Fibroblast of lung (primary cell): ENCODE results near the gene PTPRH. TPM values are rescaled to one million over a fixed set of nuclear protein-coding genes. Genes with fewer than 3 reads are reported as not detected.

ENCODE experiments used
- DNase-seq, 2 donors: peaks; one replicate each; pipeline versions ENCODE4 v3.0.0 to v3.0.0-alpha.2; 2010; ENCODE audit warnings: low read depth in 2 of 2
- H2AFZ ChIP-seq: 2 replicates; pipeline ENCODE4 v1.5.1; 2012; ENCODE audit warnings: low read length, control low read depth, inconsistent platforms
- H3K27ac ChIP-seq: 2 replicates; pipeline ENCODE4 v1.5.1; 2011; ENCODE audit warnings: low read length, control low read depth; ENCODE audit not compliant: insufficient read depth
- H3K27me3 ChIP-seq: 2 replicates; pipeline ENCODE4 v1.5.1; 2011; ENCODE audit warnings: mild to moderate bottlenecking, low read length; ENCODE audit not compliant: control insufficient read depth, insufficient read depth
- H3K36me3 ChIP-seq: 2 replicates; pipeline ENCODE4 v1.5.1; 2011; ENCODE audit warnings: low read length; ENCODE audit not compliant: control insufficient read depth, insufficient read depth
- H3K4me1 ChIP-seq: 2 replicates; pipeline ENCODE4 v1.5.1; 2011; ENCODE audit warnings: low read length; ENCODE audit not compliant: control insufficient read depth, insufficient read depth; ENCODE audit errors: extremely low read depth
- H3K4me2 ChIP-seq: 2 replicates; pipeline ENCODE4 v1.5.1; 2011; ENCODE audit warnings: low read length, control low read depth; ENCODE audit not compliant: insufficient read depth; ENCODE audit errors: extremely low read depth
- H3K4me3 ChIP-seq, 4 experiments: fragments of 200-600 bp in 1 of 4; sonication (generic) in 1 of 4; replicated peaks in 1 of 4; 2 replicates each; pipeline ENCODE4 v1.5.1; 2011 to 2016; ENCODE audit warnings: low read length in 4 of 4, low read depth in 3 of 4, mild to moderate bottlenecking in 3 of 4, control low read depth in 2 of 4, inconsistent platforms in 1 of 4, mixed read lengths in 1 of 4; ENCODE audit not compliant: insufficient read depth in 1 of 4; ENCODE audit errors: control extremely low read depth in 1 of 4
- H3K79me2 ChIP-seq: 2 replicates; pipeline ENCODE4 v1.5.1; 2012; ENCODE audit warnings: mild to moderate bottlenecking, low read length, inconsistent platforms; ENCODE audit not compliant: control insufficient read depth, insufficient read depth
- H3K9ac ChIP-seq: 2 replicates; pipeline ENCODE4 v1.5.1; 2011; ENCODE audit warnings: mild to moderate bottlenecking, low read length, control low read depth; ENCODE audit not compliant: insufficient read depth
- H3K9me3 ChIP-seq: 2 replicates; pipeline ENCODE4 v1.5.1; 2012; ENCODE audit warnings: low read depth, low read length; ENCODE audit not compliant: control insufficient read depth, insufficient read depth
- H4K20me1 ChIP-seq: 2 replicates; pipeline ENCODE4 v1.5.1; 2011; ENCODE audit warnings: low read length; ENCODE audit not compliant: control insufficient read depth, insufficient read depth; ENCODE audit errors: extremely low read depth
- CTCF ChIP-seq, 2 donors: IDR thresholded peaks in 1 of 2; conservative IDR thresholded peaks in 1 of 2; 1 replicate in 1 of 2; 2 replicates in 1 of 2; pipeline ENCODE4 v1.5.1; 2011 to 2012; ENCODE audit warnings: low read length in 2 of 2, control low read depth in 1 of 2, inconsistent platforms in 1 of 2, low read depth in 1 of 2, mild to moderate bottlenecking in 1 of 2
- EZH2 ChIP-seq: IDR thresholded peaks from 2 replicates; pipeline ENCODE4 v1.5.1; 2012; ENCODE audit warnings: low read length, control low read depth, mild to moderate bottlenecking; ENCODE audit errors: missing control alignments
- polyA plus RNA-seq, 2 donors: library from polyadenylated mRNA; depleted of rRNA in 1 of 2; stranded (reverse) in 1 of 2; unstranded in 1 of 2; fragments of >200 nt; gene quantifications; 2 replicates each; pipeline ENCODE4 v1.2.1, GENCODE V29; 2011 to 2012; ENCODE audit warnings: missing spikeins in 1 of 2
- total RNA-seq: library from RNA; depleted of rRNA; stranded (reverse); fragments of >200 nt; gene quantifications from 2 replicates; pipeline ENCODE4 v1.2.1, GENCODE V29; 2014

PTPRH gene
- total and polyA plus RNA-seq, 2 donors (not counting 1 experiment from before 2014, with no cell fraction given) = 4.4 to 19.5 TPM

- Histone ChIP-seq H3K4me2 (peak overlapping the region; percentile 5), H3K4me3 (no peak overlapping the region), H2AFZ (no peak overlapping the region)
Observed at GRCh38 chr19:55141696-55142095, 67.6 kb downstream of the PTPRH start.

GRCh38 chr19:55137915-55138314 is 71.4 kb downstream of the PTPRH start:
- peaks cover 3% of the 10 kb centered on the region for H3K27me3 ChIP-seq
- H2AFZ ChIP-seq = no peak overlapping the region
- H3K4me3 ChIP-seq = no peak overlapping the region
- H3K79me2 ChIP-seq = no peaks in the 10 kb centered on the region
- no peak for DNase-seq
- H3K9me3 ChIP-seq = no peaks in the 10 kb centered on the region
- H3K36me3 ChIP-seq = no peaks in the 10 kb centered on the region
- no peak overlapping the region for H3K4me2 ChIP-seq
- no peaks in the 10 kb centered on the region for H3K4me1 ChIP-seq
- H4K20me1 ChIP-seq = no peaks in the 10 kb centered on the region
- TF ChIP-seq CTCF (conservative IDR thresholded peaks at IDR 0.05 in 1 of 2, IDR thresholded peaks at IDR 0.05 in 1 of 2; ENCODE audit: low read depth in 1 of 2, low read length in 2 of 2) (no peak), EZH2 (no peak)
- no peak overlapping the region for H3K9ac ChIP-seq
- H3K27ac ChIP-seq = no peak overlapping the region

More at GRCh38 chr19:55141696-55142095, 67.6 kb downstream of the PTPRH start:
- Histone ChIP-seq H3K27me3 (peaks cover 10% of the 10 kb centered on the region), H4K20me1 (no peaks in the 10 kb centered on the region), H3K9me3 (no peaks in the 10 kb centered on the region), H3K4me1 (no peaks in the 10 kb centered on the region), H3K79me2 (no peaks in the 10 kb centered on the region), H3K36me3 (no peaks in the 10 kb centered on the region), H3K9ac (no peak overlapping the region), H3K27ac (no peak overlapping the region)
- TF ChIP-seq EZH2 (no peak), CTCF (conservative IDR thresholded peaks at IDR 0.05 in 1 of 2, IDR thresholded peaks at IDR 0.05 in 1 of 2; ENCODE audit: low read depth in 1 of 2, low read length in 2 of 2) (no peak)
- DNase-seq = no peak

- Histone ChIP-seq H2AFZ (no peak overlapping the region), H3K27ac (no peak overlapping the region), H3K27me3 (peaks cover 3% of the 10 kb centered on the region), H3K4me3 (no peak overlapping the region), H3K9ac (no peak overlapping the region), H3K4me2 (no peak overlapping the region), H3K79me2 (no peaks in the 10 kb centered on the region), H3K36me3 (no peaks in the 10 kb centered on the region), H4K20me1 (no peaks in the 10 kb centered on the region), H3K9me3 (no peaks in the 10 kb centered on the region), H3K4me1 (no peaks in the 10 kb centered on the region)
- DNase-seq = no peak
- TF ChIP-seq CTCF (conservative IDR thresholded peaks at IDR 0.05 in 1 of 2, IDR thresholded peaks at IDR 0.05 in 1 of 2; ENCODE audit: low read depth in 1 of 2, low read length in 2 of 2) (no peak), EZH2 (no peak)
Observed at GRCh38 chr19:55136399-55137102, 72.8 kb downstream of the PTPRH start.
